NCI-H2196 (cell line): ENCODE measurements around the gene PROZ.

ENCODE experiments used
- DNase-seq: peaks from one replicate; lab custom pipeline; 2025; ENCODE audit not compliant: unreplicated experiment; lab: John Stamatoyannopoulos, UW

Gene PROZ

GRCh38 chr13:113119822-113120189, 38.6 kb upstream of the PROZ start:
- DNase-seq = no peak

- DNase-seq = no peak
Measured at GRCh38 chr13:113120300-113121182, 37.9 kb upstream of the PROZ start.

GRCh38 chr13:113121183-113121927, 37.1 kb upstream of the PROZ start:
- no peak for DNase-seq

GRCh38 chr13:113121928-113122471, 36.4 kb upstream of the PROZ start:
- no peak for DNase-seq

- DNase-seq = no peak
Measured at GRCh38 chr13:113122550-113123225, 35.8 kb upstream of the PROZ start, which contains the start of gene F10. Gene F10, plus strand, starts transcription at chr13:113122799. Its CDS starts 57 bp downstream, at chr13:113122856.

- no peak for DNase-seq
Measured at GRCh38 chr13:113123226-113124201, 34.9 kb upstream of the PROZ start.

- DNase-seq = no peak
Measured at GRCh38 chr13:113124211-113124970, 34.1 kb upstream of the PROZ start.

- DNase-seq = no peak
Measured at GRCh38 chr13:113125506-113126264, 32.8 kb upstream of the PROZ start.

GRCh38 chr13:113126265-113127150, 31.9 kb upstream of the PROZ start:
- no peak for DNase-seq

GRCh38 chr13:113129480-113129879, 29.0 kb upstream of the PROZ start:
- DNase-seq = no peak

- DNase-seq = no peak
Measured at GRCh38 chr13:113129921-113130750, 28.3 kb upstream of the PROZ start.

GRCh38 chr13:113135281-113135760, 23.1 kb upstream of the PROZ start:
- DNase-seq = no peak

- no peak for DNase-seq
Measured at GRCh38 chr13:113137691-113138298, 20.7 kb upstream of the PROZ start.

- DNase-seq = no peak
Measured at GRCh38 chr13:113138792-113139551, 19.5 kb upstream of the PROZ start.

GRCh38 chr13:113139577-113139976, 18.9 kb upstream of the PROZ start:
- no peak for DNase-seq
